GM23338 (cell line): ENCODE data around the gene PRKG2. TPM values are rescaled to one million over a fixed set of nuclear protein-coding genes. Genes with fewer than 3 reads are reported as not detected.

Experiments used
- ATAC-seq: fragments of 200-7000 bp; cut with Tn5 transposase; 3 replicates; pipeline ENCODE4 v1.9.1; 2020
- DNase-seq: peaks from one replicate; pipeline ENCODE4 v3.0.0-alpha.2; 2015; ENCODE audit warnings: low spot score
- H2AFZ ChIP-seq: fragments of 200-600 bp; sonication (generic); 2 replicates; pipeline ENCODE4 v1.8.0; 2016; ENCODE audit warnings: antibody characterized with exemption, mild to moderate bottlenecking, moderate library complexity
- H3F3A ChIP-seq: fragments of 200-600 bp; sonication (generic); replicated peaks from 2 replicates; pipeline ENCODE4 v1.8.0; 2017; ENCODE audit warnings: antibody characterized with exemption, mixed run types, low read depth
- H3K27ac ChIP-seq: fragments of 200-600 bp; sonication (generic); 2 replicates; pipeline ENCODE4 v1.6.1; 2016; ENCODE audit warnings: low read depth
- H3K27me3 ChIP-seq: fragments of 200-600 bp; sonication (generic); 2 replicates; pipeline ENCODE4 v1.8.0; 2016; ENCODE audit warnings: mild to moderate bottlenecking, mixed run types, moderate library complexity; ENCODE audit not compliant: insufficient read depth
- H3K36me3 ChIP-seq: fragments of 200-600 bp; sonication (generic); 2 replicates; pipeline ENCODE4 v1.8.0; 2016; ENCODE audit warnings: mild to moderate bottlenecking; ENCODE audit not compliant: insufficient read depth
- H3K4me1 ChIP-seq: fragments of 200-600 bp; sonication (generic); 2 replicates; pipeline ENCODE4 v1.8.0; 2016; ENCODE audit warnings: mild to moderate bottlenecking, moderate library complexity; ENCODE audit not compliant: insufficient read depth
- H3K4me2 ChIP-seq: fragments of 200-600 bp; sonication (generic); 2 replicates; pipeline ENCODE4 v1.7.1; 2017; ENCODE audit warnings: mixed run types
- H3K4me3 ChIP-seq: fragments of 200-600 bp; sonication (generic); 2 replicates; pipeline ENCODE4 v1.6.1; 2016; ENCODE audit warnings: mixed run types
- H3K79me2 ChIP-seq: fragments of 200-600 bp; sonication (generic); replicated peaks from 2 replicates; pipeline ENCODE4 v1.8.0; 2017; ENCODE audit warnings: mild to moderate bottlenecking; ENCODE audit not compliant: insufficient read depth
- H3K9me2 ChIP-seq: fragments of 200-600 bp; sonication (generic); 2 replicates; pipeline ENCODE4 v1.8.0; 2017; ENCODE audit not compliant: insufficient read depth
- H4K20me1 ChIP-seq: fragments of 200-600 bp; sonication (generic); replicated peaks from 2 replicates; pipeline ENCODE4 v1.8.0; 2017; ENCODE audit warnings: mild to moderate bottlenecking; ENCODE audit not compliant: insufficient read depth
- H3K27ac Mint-ChIP-seq: 2 replicates; pipeline ENCODE4 v1.8.0; 2020; ENCODE audit warnings: inconsistent platforms, mild to moderate bottlenecking, moderate library complexity, mixed read lengths
- H3K27me3 Mint-ChIP-seq: 3 replicates; pipeline ENCODE4 v1.8.0; 2022; ENCODE audit warnings: low read depth, mild to moderate bottlenecking, moderate library complexity, mixed read lengths, inconsistent platforms; ENCODE audit not compliant: insufficient read depth, poor library complexity
- H3K36me3 Mint-ChIP-seq: 3 replicates; pipeline ENCODE4 v1.8.0; 2021; ENCODE audit warnings: low read depth, mild to moderate bottlenecking, inconsistent platforms, moderate library complexity, mixed read lengths
- H3K4me1 Mint-ChIP-seq: 3 replicates; pipeline ENCODE4 v1.8.0; 2020; ENCODE audit warnings: mild to moderate bottlenecking, inconsistent platforms, mixed read lengths
- H3K4me3 Mint-ChIP-seq: 3 replicates; pipeline ENCODE4 v1.8.0; 2021; ENCODE audit warnings: moderate library complexity, mild to moderate bottlenecking, inconsistent platforms, mixed read lengths
- H3K9me3 Mint-ChIP-seq: 3 replicates; pipeline ENCODE4 v1.8.0; 2020; ENCODE audit warnings: moderate library complexity, mild to moderate bottlenecking, inconsistent platforms, mixed read lengths
- CREB1 ChIP-seq: fragments of 250-450 bp; sonication (Bioruptor Pico); IDR thresholded peaks from 2 replicates; pipeline ENCODE4 v1.5.0; 2020; ENCODE audit warnings: low read depth, mild to moderate bottlenecking, moderate library complexity
- ETS1 ChIP-seq: IDR thresholded peaks from 2 replicates; pipeline ENCODE4 v1.6.1; 2016; ENCODE audit warnings: antibody characterized with exemption
- EZH2 ChIP-seq: fragments of 200-600 bp; sonication (generic); IDR thresholded peaks from one replicate; pipeline ENCODE4 v1.8.0; 2017; ENCODE audit warnings: antibody characterized with exemption, mild to moderate bottlenecking, low read depth; ENCODE audit not compliant: unreplicated experiment
- EZH2phosphoT487 ChIP-seq: fragments of 200-600 bp; sonication (generic); IDR thresholded peaks from one replicate; pipeline ENCODE4 v1.8.1; 2018; ENCODE audit warnings: antibody characterized with exemption; ENCODE audit not compliant: unreplicated experiment
- JUNB ChIP-seq: IDR thresholded peaks from one replicate; pipeline ENCODE4 v1.6.1; 2016; ENCODE audit warnings: antibody characterized with exemption; ENCODE audit not compliant: unreplicated experiment
- NANOG ChIP-seq: IDR thresholded peaks from 2 replicates; pipeline ENCODE4 v1.6.1; 2016; ENCODE audit warnings: antibody characterized with exemption, borderline replicate concordance
- POLR2AphosphoS5 ChIP-seq: IDR thresholded peaks from 2 replicates; pipeline ENCODE4 v1.6.1; 2016; ENCODE audit warnings: antibody characterized with exemption, low read depth
- REST ChIP-seq: IDR thresholded peaks from one replicate; pipeline ENCODE4 v1.6.1; 2018; ENCODE audit warnings: antibody characterized with exemption; ENCODE audit not compliant: unreplicated experiment
- STAT1 ChIP-seq: IDR thresholded peaks from one replicate; pipeline ENCODE4 v1.6.1; 2016; ENCODE audit warnings: antibody characterized with exemption; ENCODE audit not compliant: unreplicated experiment
- ZNF114 ChIP-seq: fragments of 250-450 bp; sonication (Bioruptor Pico); IDR thresholded peaks from 2 replicates; pipeline ENCODE4 v1.5.0; 2020; ENCODE audit warnings: mild to moderate bottlenecking, moderate library complexity
- ZNF331 ChIP-seq: fragments of 250-450 bp; sonication (Bioruptor Pico); IDR thresholded peaks from 2 replicates; pipeline ENCODE4 v1.5.0; 2020; ENCODE audit warnings: low read depth, mild to moderate bottlenecking, moderate library complexity
- ZNF462 ChIP-seq: fragments of 250-450 bp; sonication (Bioruptor Pico); IDR thresholded peaks from 2 replicates; pipeline ENCODE4 v1.5.0; 2020; ENCODE audit warnings: mild to moderate bottlenecking, moderate library complexity
- polyA plus RNA-seq: library from polyadenylated mRNA; unstranded; fragments of >200 nt; fragmentation: Nextera tagmentation; extraction: Ambion mirVana; gene quantifications from 2 replicates; pipeline ENCODE4 v1.2.1, GENCODE V29; 2016
- total RNA-seq: library from RNA; depleted of rRNA; stranded (reverse); fragments of >200 nt; shearing (Covaris generic); gene quantifications from 2 replicates; pipeline ENCODE4 v1.2.3, GENCODE V29; 2014
- TF ChIP-seq, protein P1 (sequence below), 2 experiments: fragments of 200-600 bp in 1 of 2; sonication (generic) in 1 of 2; conservative IDR thresholded peaks; 2 replicates each; pipeline versions ENCODE4 v1.5.1 to v1.6.1; 2016 to 2017; ENCODE audit warnings: antibody characterized with exemption in 2 of 2, low read depth in 2 of 2, mild to moderate bottlenecking in 2 of 2, moderate library complexity in 1 of 2

Gene PRKG2
- total and polyA plus RNA-seq, 2 experiments from 2014 or later, result 1.9 to 3.6 TPM

DNA sequence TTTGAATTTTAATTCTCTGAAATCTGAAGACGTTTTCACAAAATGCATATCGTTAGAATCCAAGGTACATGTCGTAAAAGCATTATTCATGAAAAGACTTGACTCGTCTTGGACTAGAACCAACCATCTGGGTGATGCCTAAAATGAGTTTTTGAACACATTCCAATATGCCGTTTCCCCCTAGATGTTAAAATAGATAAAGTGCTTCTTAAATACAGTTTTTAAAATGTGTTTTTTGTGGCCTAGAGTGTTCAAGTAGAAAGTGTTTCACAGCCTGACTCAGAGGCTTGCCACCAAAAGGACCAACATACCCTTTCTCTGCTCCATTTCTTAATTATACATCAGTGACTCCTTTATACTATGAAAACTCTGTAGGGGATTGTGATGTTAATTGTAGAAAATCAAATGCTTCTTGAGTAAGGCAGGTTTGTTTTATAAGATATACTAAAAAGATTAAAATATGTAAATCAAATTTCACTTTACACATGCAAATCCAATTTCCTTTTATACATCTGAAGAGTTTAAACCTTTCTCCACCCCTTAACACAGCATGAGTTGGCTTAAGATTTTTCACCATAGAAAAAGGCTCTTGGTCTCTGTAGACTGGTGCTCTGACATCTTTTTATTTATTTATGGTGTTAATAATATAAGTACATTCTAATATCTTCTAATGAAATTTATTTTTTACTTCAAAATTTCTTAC, 48.4 kb downstream of the PRKG2 start:
- Histone ChIP-seq H3K4me2 (no peak overlapping the region), H3K4me1 (peaks cover 9% of the 10 kb centered on the region; the same call in 1 of the 2 replicates), H3K9me2 (no peaks in the 10 kb centered on the region), H3K27ac (no peak overlapping the region), H2AFZ (no peak overlapping the region), H3F3A (no peaks in the 10 kb centered on the region), H3K27me3 (no peaks in the 10 kb centered on the region), H4K20me1 (no peaks in the 10 kb centered on the region), H3K36me3 (no peaks in the 10 kb centered on the region), H3K4me3 (no peak overlapping the region), H3K79me2 (no peaks in the 10 kb centered on the region)
- no peak overlapping the region for H3K27ac Mint-ChIP-seq
- DNase-seq, result no peak
- TF ChIP-seq ZNF331 (CRISPR knock-in tag) (no peak), NANOG (no peak), JUNB (no peak), ZNF114 (CRISPR knock-in tag) (no peak), CREB1 (CRISPR knock-in tag) (no peak), STAT1 (no peak), EZH2phosphoT487 (no peak), ETS1 (no peak), REST (no peak), ZNF462 (CRISPR knock-in tag) (no peak), EZH2 (no peak), POLR2AphosphoS5 (no peak)
- TF ChIP-seq, protein P1, sequence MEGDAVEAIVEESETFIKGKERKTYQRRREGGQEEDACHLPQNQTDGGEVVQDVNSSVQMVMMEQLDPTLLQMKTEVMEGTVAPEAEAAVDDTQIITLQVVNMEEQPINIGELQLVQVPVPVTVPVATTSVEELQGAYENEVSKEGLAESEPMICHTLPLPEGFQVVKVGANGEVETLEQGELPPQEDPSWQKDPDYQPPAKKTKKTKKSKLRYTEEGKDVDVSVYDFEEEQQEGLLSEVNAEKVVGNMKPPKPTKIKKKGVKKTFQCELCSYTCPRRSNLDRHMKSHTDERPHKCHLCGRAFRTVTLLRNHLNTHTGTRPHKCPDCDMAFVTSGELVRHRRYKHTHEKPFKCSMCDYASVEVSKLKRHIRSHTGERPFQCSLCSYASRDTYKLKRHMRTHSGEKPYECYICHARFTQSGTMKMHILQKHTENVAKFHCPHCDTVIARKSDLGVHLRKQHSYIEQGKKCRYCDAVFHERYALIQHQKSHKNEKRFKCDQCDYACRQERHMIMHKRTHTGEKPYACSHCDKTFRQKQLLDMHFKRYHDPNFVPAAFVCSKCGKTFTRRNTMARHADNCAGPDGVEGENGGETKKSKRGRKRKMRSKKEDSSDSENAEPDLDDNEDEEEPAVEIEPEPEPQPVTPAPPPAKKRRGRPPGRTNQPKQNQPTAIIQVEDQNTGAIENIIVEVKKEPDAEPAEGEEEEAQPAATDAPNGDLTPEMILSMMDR (conservative IDR thresholded peaks at IDR 0.05; ENCODE audit: low read depth in 2 of 2), result no peak
- H3K36me3 Mint-ChIP-seq, result no peaks in the 10 kb centered on the region
- peaks cover 9% of the 10 kb centered on the region; the same call in 2 of the 3 replicates for H3K4me1 Mint-ChIP-seq
- ATAC-seq, result no peak
- no peaks in the 10 kb centered on the region for H3K27me3 Mint-ChIP-seq
- no peaks in the 10 kb centered on the region for H3K9me3 Mint-ChIP-seq
- H3K4me3 Mint-ChIP-seq, result no peak overlapping the region
